Hematopoietic multipotent progenitor cell treated with erythropoietin and hydrocortisone succinate and interleukin-3 and kit ligand, for 17 days (in vitro differentiated cells): Measurements from ENCODE around the gene GPR33.
"Not testable (repeated sequence)": the region's sequence is repeated elsewhere in the genome, so short reads cannot be mapped to it uniquely, and the experiment has no call there.

Source experiments
- DNase-seq: peaks from one replicate; pipeline ENCODE4 v3.0.0-alpha.2; 2015; ENCODE audit warnings: low spot score

GPR33 gene

DNA sequence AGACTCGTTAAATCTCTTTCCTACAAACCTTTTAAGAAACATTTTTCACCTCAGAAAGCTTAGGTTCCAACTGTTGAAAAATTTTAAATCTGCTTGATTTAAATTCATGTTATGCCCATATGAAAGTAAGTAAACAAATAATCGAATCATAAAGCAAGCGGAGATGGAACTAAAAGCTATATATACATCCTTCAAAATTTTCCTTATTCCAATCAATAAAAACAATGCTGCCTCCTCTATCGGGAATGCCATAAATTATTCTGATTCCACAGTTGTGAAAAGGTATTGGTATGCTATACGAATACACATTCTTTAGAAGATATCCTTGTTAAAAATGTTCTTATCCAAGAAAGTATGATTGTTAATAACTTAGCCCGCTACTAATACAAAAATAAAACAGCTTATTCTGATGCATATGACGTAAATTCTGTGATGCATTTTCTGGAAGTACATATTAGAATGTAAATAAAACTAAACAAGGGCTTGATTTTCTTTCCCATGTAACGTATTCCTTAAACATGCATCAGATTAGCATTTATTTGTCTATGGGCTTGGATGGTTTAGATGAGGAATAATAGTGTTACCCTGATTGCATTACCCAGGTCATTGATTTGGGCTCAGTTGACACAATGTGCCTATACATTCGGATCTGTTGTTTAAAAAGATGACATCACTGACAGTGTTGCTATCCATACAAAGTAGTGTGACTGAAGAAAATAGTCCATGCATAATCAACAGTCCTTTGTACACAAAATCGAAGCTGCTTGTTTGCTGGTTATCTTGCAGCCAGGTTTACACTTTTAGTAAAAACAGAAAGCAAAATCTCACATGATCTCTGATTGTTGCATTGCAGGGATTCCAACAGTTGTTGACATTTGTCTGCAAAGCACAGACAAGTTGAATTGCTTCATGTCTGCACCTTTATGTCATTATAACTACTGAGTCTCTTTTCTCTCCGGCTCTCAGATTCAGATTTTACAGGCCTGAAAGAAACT, 29.9 kb downstream of the GPR33 start:
- no peak for DNase-seq

DNA sequence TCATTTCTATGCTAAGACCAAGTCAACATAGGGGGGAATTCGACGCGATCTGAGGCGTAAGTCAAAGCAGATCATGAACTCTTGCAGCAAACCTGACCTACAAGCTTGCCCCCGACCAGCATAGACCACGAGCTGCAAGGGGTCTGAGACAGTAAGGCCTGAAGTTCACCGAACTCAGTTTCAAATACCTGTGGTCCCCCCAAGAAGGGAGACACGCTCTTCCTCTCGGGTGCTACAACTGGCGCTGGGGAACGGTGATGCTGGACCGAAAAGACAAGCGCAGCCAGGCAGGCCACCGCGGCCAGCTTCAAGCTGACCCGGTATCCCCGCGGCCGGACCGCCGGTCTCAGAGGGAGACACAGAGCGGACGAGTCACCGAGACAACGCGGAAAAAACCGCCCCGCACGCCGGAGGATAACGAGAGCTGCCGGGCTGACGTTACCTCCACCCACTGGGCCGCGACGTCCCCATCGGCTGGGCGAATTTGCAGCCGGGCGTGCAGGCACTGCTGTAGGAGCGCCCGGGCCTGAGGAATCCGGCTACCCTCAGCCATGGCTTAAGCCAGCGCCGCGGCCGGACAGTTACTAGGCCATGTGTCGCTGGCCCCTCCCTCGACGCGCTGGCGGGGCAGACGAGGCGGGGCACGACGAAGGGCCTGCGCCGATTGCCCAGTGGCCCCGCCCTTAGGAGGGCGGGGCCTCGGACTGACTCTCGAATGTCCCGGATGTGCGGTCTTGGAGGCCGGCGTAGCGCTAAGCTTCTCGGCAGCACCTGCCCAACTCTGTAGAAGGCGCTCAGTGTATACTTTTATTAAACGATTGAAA, 30.8 kb downstream of the GPR33 start, which contains the start of gene DTD2:
Gene DTD2 (minus strand): TSS at position 666 of the 824 bp plus-strand sequence. CDS start 113 bp downstream, at position 553.
- peak; percentile 97 for DNase-seq

DNA sequence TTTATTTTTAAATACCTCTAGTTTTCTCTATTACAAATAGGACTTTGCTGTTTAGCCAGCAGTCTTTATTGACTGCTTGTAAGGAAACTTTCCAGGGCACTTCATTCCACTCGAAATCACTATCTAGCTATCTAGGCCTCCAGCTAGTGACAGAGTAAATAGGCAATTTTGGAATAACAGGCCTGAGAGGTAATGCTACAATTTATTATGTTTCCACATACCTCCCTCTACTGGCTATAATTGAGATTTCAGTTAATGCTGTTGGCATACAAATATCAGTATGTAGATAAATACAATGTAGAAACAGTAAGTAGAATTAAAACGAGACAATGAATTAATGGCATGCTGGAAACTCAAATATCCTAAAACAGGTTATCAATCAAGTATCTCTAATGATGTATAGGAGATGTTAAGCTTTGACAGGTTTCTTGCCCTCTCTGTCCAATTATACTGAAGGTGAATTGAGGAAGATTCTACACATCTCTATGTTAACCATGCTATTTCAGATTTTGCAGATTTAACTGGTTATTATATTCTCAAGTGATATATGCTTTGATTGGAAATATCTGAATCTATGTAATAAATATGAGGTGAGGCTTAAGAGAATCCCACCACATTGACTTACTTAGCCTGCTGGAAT, 37.7 kb downstream of the GPR33 start:
- DNase-seq = peak; percentile 43

DNA sequence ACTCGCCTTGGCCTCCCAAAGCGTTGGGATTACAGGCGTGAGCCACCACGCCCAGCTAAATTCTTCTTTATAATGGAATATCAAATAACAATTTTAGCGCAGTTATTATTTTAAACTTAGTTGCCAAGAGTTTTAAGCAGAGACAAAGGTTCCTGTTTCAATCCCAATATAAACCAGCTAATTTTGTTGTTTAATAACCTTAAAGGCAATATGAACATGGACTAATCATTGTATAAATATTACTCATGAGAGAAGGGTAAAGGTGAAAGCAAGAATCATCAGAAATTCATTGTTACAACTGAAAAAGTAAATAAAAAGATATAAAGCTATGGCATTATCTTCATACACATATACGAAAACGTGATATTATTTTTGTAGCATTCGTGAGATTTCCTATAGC, 38.7 kb downstream of the GPR33 start:
- DNase-seq = no peak

DNA sequence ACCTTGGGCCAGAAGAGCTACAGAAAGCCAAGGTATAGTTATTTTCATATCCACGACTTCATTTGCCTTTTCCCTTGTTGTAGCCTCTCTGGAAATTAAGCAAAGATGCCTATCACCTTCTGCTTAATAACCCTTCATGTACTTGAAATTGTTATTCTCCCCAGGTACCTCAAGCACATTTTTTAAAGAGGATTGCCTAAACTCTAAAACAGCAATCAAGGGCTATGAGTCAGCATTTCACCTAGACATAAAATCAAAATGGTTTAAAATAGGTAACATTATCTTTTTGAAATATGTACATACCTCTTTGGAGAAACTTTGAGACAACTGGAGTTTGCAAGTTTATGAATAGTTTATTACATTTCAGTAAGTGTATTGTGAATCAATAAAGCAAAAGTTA, 42.1 kb downstream of the GPR33 start:
- no peak for DNase-seq

DNA sequence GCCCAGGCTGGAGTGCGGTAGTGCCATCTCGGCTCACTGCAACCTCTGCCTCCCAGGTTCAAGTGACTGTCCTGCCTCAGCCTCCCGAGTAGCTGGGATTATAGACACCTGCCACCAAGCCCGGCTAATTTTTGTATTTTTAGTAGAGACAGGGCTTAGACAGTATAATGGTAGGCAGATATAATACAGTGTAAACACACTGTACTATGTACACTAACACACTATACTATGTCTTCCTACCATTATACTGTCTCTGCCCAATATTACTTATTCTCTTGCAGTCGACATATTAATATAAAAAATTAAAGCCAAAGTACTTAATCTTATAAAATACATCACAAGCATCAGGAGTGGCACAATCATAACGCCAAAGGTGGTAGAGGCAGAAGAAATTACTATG, 45.6 kb downstream of the GPR33 start:
- DNase-seq = no peak

DNA sequence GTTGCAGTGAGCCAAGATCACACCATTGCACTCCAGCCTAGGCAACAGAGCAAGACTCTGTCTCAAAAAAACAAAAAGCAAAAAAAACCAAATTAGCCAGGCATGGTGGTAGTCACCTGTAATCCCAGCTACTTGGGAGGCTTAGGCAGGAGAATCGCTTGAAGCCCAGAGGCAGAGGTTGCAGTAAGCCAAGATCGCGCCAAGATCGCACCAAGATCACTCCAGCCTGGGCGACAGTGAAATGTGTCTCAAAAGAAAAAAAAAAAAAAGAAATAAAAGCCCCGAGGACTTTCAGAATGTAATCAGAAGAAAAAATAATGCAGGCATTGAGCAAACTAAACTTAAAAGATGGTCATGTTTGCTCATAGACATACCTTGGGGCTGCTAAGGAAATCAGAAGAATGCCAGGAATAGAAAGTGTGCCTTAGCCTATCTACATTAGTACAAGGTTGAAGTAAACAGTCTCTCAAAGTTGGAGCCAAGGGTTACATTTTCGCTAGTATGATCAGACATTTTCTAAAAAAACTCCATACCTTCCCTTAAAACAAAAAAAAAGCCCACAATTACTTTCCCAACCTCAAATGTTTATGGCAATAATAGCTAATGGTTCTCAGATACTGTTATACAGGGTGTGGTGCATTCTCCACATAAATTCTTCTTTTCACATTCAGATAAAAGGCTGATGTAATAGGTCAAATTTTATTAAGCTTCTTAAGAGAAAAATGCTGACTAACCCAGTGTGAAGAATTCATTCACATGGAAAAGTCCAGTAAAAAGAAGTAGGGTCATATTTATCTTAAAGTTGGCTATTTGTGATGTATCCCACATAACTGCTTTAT, 46.3 kb downstream of the GPR33 start:
- no peak for DNase-seq

DNA sequence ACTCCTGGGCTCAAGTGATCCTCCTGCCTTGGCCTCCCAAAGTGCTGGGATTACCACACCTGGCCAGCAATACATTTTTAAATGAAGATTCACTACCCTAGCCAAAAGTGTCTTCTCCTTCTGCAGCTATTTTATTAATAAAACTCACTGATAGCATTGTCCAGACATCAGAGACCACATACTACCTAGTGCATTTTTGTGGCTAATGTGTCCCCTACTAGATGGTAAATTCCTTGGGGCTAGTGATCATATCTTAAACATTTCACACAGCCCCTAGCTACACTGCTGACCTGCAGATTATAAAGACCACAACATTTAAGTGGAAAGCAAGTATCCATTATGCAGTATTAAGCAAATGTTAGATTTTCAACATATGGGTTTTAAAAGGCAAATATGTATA, 47.6 kb downstream of the GPR33 start:
- DNase-seq = no peak

DNA sequence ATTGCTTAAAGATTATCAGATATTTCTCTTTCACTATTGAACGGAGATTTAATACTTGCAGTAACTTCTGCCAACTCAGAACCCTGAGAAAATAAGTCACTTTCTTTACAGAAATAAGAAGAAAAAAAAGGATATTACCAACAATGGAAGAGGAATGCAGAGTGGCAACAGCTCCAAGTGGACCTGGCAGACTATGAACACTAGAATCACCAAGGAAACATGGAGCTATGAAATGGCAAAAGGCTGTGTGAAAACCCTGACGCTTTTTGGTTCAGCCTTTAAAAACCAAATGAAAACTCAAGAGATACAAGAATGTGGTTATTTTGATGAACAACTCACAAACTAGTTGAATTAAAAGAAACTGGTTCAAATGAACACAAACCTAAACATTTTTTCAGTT, 48.3 kb downstream of the GPR33 start:
- no peak for DNase-seq

DNA sequence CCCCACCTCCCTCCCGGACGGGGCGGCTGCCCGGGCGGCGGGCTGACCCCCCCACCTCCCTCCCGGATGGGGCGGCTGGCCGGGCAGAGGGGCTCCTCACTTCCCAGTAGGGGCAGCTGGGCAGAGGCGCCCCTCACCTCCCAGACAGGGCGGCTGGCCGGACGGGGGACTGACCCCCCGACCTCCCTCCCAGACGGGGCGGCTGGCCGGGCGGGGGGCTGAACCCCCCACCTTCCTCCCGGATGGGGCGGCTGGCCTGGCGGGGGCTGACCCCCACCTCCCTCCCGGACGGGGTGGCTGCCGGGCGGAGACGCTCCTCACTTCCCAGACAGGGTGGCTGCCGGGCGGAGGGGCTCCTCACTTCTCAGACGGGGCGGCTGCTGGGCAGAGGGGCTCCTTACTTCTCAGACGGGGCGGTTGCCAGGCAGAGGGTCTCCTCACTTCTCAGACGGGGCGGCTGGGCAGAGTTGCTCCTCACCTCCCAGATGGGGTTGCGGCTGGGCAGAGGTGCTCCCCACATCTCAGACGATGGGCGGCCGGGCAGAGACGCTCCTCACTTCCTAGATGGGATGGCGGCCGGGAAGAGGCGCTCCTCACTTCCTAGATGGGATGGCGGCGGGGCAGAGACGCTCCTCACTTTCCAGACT, 50.7 kb downstream of the GPR33 start:
- DNase-seq = not testable (repeated sequence)

DNA sequence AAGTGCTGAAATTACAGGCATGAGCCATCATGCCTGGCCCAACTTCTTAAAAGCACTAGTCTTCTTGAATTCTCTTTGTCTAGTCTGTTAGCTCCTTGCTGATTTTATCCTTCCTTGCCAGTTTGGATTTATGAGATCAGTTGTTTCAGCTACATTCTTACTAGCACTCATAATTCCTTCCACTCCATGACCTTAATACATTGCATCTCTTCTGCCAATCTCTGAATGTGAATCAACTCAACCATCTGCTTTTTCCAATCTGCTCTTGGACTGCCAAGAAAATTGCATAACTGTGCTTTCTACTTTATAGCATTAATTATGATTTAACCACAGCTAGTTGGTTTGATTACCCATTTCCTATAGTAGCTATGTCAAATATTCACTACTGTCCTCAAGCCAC, 52.6 kb downstream of the GPR33 start:
- DNase-seq = no peak
